Heart right ventricle (tissue), 16 donors: ENCODE measurements around the gene TRMT13. TPM values are rescaled to one million over a fixed set of nuclear protein-coding genes. Genes with fewer than 3 reads are reported as not detected.
"Not testable (repeated sequence)": the region's sequence is repeated elsewhere in the genome, so short reads cannot be mapped to it uniquely, and the experiment has no call there.

ENCODE experiments used
- ATAC-seq, 8 donors: fragments of 200-7000 bp; cut with Tn5 transposase; one replicate each; pipeline ENCODE4 v1.9.1; 2020; ENCODE audit warnings: mild to moderate bottlenecking in 8 of 8, moderate library complexity in 8 of 8, moderate number of reproducible peaks in 1 of 8
- DNase-seq, 2 donors: peaks; one replicate each; pipeline ENCODE4 v3.0.0-alpha.2; 2020
- H3K27ac ChIP-seq, 10 donors: fragments of 200-600 bp; sonication (generic) in 2 of 10; one replicate each; pipeline versions ENCODE4 v1.5.0 to v1.8.0; 2020 to 2022; ENCODE audit warnings: mild to moderate bottlenecking in 3 of 10
- H3K27me3 ChIP-seq, 7 donors: fragments of 200-600 bp; one replicate each; pipeline ENCODE4 v1.8.0; 2021 to 2022; ENCODE audit warnings: mild to moderate bottlenecking in 2 of 7
- H3K36me3 ChIP-seq, 9 donors: fragments of 200-600 bp; sonication (generic) in 1 of 9; one replicate each; pipeline versions ENCODE4 v1.5.0 to v1.8.0; 2020 to 2022; ENCODE audit warnings: mild to moderate bottlenecking in 2 of 9
- H3K4me1 ChIP-seq, 9 donors: fragments of 200-600 bp; sonication (generic) in 1 of 9; one replicate each; pipeline versions ENCODE4 v1.5.0 to v1.8.0; 2020 to 2022; ENCODE audit warnings: mild to moderate bottlenecking in 4 of 9
- H3K4me3 ChIP-seq, 10 donors: fragments of 200-600 bp; sonication (generic) in 2 of 10; one replicate each; pipeline versions ENCODE4 v1.5.0 to v1.8.0; 2020 to 2022; ENCODE audit warnings: mild to moderate bottlenecking in 7 of 10, moderate library complexity in 2 of 10
- H3K9me3 ChIP-seq, 11 donors: fragments of 200-600 bp in 10 of 11; sonication (generic) in 2 of 11; one replicate each; pipeline versions ENCODE4 v1.5.0 to v1.8.0; 2013 to 2022; ENCODE audit warnings: mild to moderate bottlenecking in 2 of 11, control low read depth in 1 of 11, moderate library complexity in 1 of 11
- CTCF ChIP-seq, 9 donors: fragments of 200-600 bp; sonication (generic) in 2 of 9; IDR thresholded peaks; one replicate each; pipeline versions ENCODE4 v1.5.0 to v1.8.0; 2021 to 2022; ENCODE audit warnings: antibody characterized with exemption in 9 of 9, mild to moderate bottlenecking in 5 of 9, moderate library complexity in 1 of 9
- WGBS, 2 donors: extraction: QIAGEN DNeasy Blood & Tissue Kit; methylation state at CpG; one replicate each; pipeline ENCODE4 v1.1.7; 2013; ENCODE audit warnings: inconsistent platforms in 1 of 2; 5-methylcytosine and 5-hydroxymethylcytosine counted together
- intact Hi-C, 10 donors: fragments of 100-400 bp; cut with DNase I; formaldehyde crosslinking; loops; one replicate each; pipeline versions ENCODE4 v1.11.1 to v1.14.2; 2022
- polyA plus RNA-seq, 2 donors: library from polyadenylated mRNA; stranded (reverse); fragments of 200-250 nt; gene quantifications; one replicate each; pipeline ENCODE4 v1.2.3, GENCODE V29; 2013
- total RNA-seq, 10 donors: library from RNA; stranded (reverse); fragmentation: NEBNext Ultra II Directional in 3 of 10; extraction: Animal tissue kit (Norgen Biotek cat#: 25700) in 3 of 10; gene quantifications; one replicate each; pipeline versions ENCODE4 v1.2.1 to v1.2.4, GENCODE V29; 2021 to 2023
- donor health status: Arrhythmogenic right ventricular cardiomyopathy.
- donor health status: ischemic (EF 13 %, LVEDD 7.1; RV severe dilation, severe dysfunction).
- donor health status: healthy with polysubstance abuse.
- donor health status: DM: no; HTN: yes; CAD: no.
- donor health status: DM: no; HTN: no; CAD: no.
- donor health status: ischemic (EF 25% LVEDD 6.9; RV normal size, moderate dysfunction).
- donor health status: ischemic (EF 25% LVEDD 5.7; RV mildly dilated, moderate dysfunction).
- donor health status: healthy.
- donor health status: DM: yes; HTN: yes; CAD: no.
- donor health status: Ischemic cardiomyopathy.
- donor health status: ischemic (EF 35%, LVEDD 5.7; RV mildly dilated, moderate dysfunction).
- donor health status: nonischemic (EF 11% LVEDD 7.7; RV severe dilation, severe dysfunction).
- donor health status: DM: yes; HTN: yes; CAD: no.
- donor health status: PGD.
- donor health status: ischemic (EF 29% LVEDD 5.4; RV normal size, mild dysfunction).
- donor health status: nonischemic (EF 23%, LVEDD 6.1; RV moderate dilation, normal function).

The TRMT13 gene
- total and polyA plus RNA-seq, 12 donors: 4.1 to 12.7 (median 5.5) TPM

GRCh38 chr1:100198596-100198995 is 65.6 kb downstream of the TRMT13 start:
- Histone ChIP-seq H3K4me3 (no peak overlapping the region), H3K27ac (no peak overlapping the region), H3K9me3 (peaks cover 0 to 9% (median 0%) of the 10 kb centered on the region in 11 donors), H3K27me3 (no peaks in the 10 kb centered on the region), H3K36me3 (peaks cover 0 to 99% (median 38%) of the 10 kb centered on the region in 9 donors), H3K4me1 (no peaks in the 10 kb centered on the region)
- no peak for TF ChIP-seq CTCF (IDR thresholded peaks at IDR 0.05)
- DNase-seq (no peak), ATAC-seq (no peak)
- intact Hi-C loops: no loop called here
- WGBS, 2 donors: 93 to 97% methylated on average over 1 of the region's 1 CpG

- intact Hi-C loops: not testable (repeated sequence)
- H3K36me3 ChIP-seq: peaks cover 0 to 96% (median 38%) of the 10 kb centered on the region in 9 donors
Observed at GRCh38 chr1:100200060-100200459, 67.1 kb downstream of the TRMT13 start.

More at GRCh38 chr1:100200060-100200459, 67.1 kb downstream of the TRMT13 start:
- 69 to 71% methylated on average over 6 of the region's 6 CpGs for WGBS, 2 donors
- not testable (repeated sequence) for H3K27ac ChIP-seq, DNase-seq, H3K4me1 ChIP-seq, H3K27me3 ChIP-seq, H3K4me3 ChIP-seq, ATAC-seq
- peaks cover 0 to 18% (median 4%) of the 10 kb centered on the region in 11 donors for H3K9me3 ChIP-seq

Other genes with a start within 250 kb of the TRMT13 start
- gene SLC35A3, start 163.2 kb upstream of the TRMT13 start, total RNA-seq: 1 to 10 TPM; 5.3 to 9.4 (median 8.1) TPM
- gene SLC35A3, start 163.2 kb upstream of the TRMT13 start, polyA plus RNA-seq: 1 to 10 TPM; 3.2 to 7.8 TPM
- 1 to 10 TPM in 9 of 10 donors, under 1 TPM in 1; 0.95 to 2.7 (median 1.7) TPM for gene SASS6, start 233 bp upstream of the TRMT13 start, total RNA-seq
- gene SASS6, start 233 bp upstream of the TRMT13 start, polyA plus RNA-seq: 1 to 10 TPM; 1.1 to 1.7 TPM
- 100 to 1,000 TPM in 9 of 10 donors, 10 to 100 TPM in 1; 61.1 to 226 (median 135) TPM for gene LRRC39, start 45.1 kb downstream of the TRMT13 start, total RNA-seq
- gene LRRC39, start 45.1 kb downstream of the TRMT13 start, polyA plus RNA-seq: 100 to 1,000 TPM in 1 of 2 donors, 10 to 100 TPM in 1; 13.9 to 355 TPM
- gene DBT, start 116.7 kb downstream of the TRMT13 start, total RNA-seq: 10 to 100 TPM; 27.9 to 49.0 (median 38.8) TPM
- gene DBT, start 116.7 kb downstream of the TRMT13 start, polyA plus RNA-seq: 1 to 10 TPM; 4.9 to 8.3 TPM
- 10 to 100 TPM; 30.1 to 44.8 (median 36.9) TPM for gene RTCA, start 133.1 kb downstream of the TRMT13 start, total RNA-seq
- 10 to 100 TPM; 17.1 to 30.2 TPM for gene RTCA, start 133.1 kb downstream of the TRMT13 start, polyA plus RNA-seq
- 1 to 10 TPM; 2.0 to 4.0 (median 3.3) TPM for gene CDC14A, start 219.3 kb downstream of the TRMT13 start, total RNA-seq
- 1 to 10 TPM; 1.4 to 3.0 TPM for gene CDC14A, start 219.3 kb downstream of the TRMT13 start, polyA plus RNA-seq